Mesenchymal stem cell (in vitro differentiated cells and primary cell): Measurements from ENCODE around the gene DOC2B.

Experiments
- DNase-seq: peaks from one replicate; pipeline ENCODE4 v3.0.0-alpha.2; 2013
- H2AFZ ChIP-seq: one replicate; pipeline ENCODE4 v1.6.1; 2013; ENCODE audit warnings: low read depth, mild to moderate bottlenecking, control low read depth, inconsistent platforms, low read length, moderate library complexity
- H2AK5ac ChIP-seq: 2 replicates; pipeline ENCODE4 v1.6.1; 2013; ENCODE audit warnings: low read length, moderate library complexity, mild to moderate bottlenecking, inconsistent platforms; ENCODE audit not compliant: severe bottlenecking
- H2BK120ac ChIP-seq: one replicate; pipeline ENCODE4 v1.6.1; 2013; ENCODE audit warnings: low read depth, mild to moderate bottlenecking, inconsistent platforms, low read length, moderate library complexity
- H2BK12ac ChIP-seq, 2 experiments: one replicate each; pipeline ENCODE4 v1.6.1; 2013; ENCODE audit warnings: inconsistent platforms in 2 of 2, low read length in 2 of 2, mild to moderate bottlenecking in 2 of 2, moderate library complexity in 2 of 2, control low read depth in 1 of 2
- H2BK15ac ChIP-seq: one replicate; pipeline ENCODE4 v1.6.1; 2013; ENCODE audit warnings: mild to moderate bottlenecking, low read depth, inconsistent platforms; ENCODE audit not compliant: poor library complexity, severe bottlenecking
- H2BK5ac ChIP-seq: 2 replicates; pipeline ENCODE4 v1.6.1; 2013; ENCODE audit warnings: low read depth, mild to moderate bottlenecking, low read length, control low read depth, inconsistent platforms; ENCODE audit not compliant: poor library complexity, severe bottlenecking
- H3K14ac ChIP-seq, 2 experiments: one replicate each; pipeline ENCODE4 v1.6.1; 2013; ENCODE audit warnings: inconsistent platforms in 2 of 2, low read length in 2 of 2, control low read depth in 1 of 2, mild to moderate bottlenecking in 1 of 2, moderate library complexity in 1 of 2
- H3K18ac ChIP-seq, 2 experiments: one replicate each; pipeline ENCODE4 v1.6.1; 2013; ENCODE audit warnings: inconsistent platforms in 2 of 2, low read length in 2 of 2, control low read depth in 1 of 2, low read depth in 1 of 2, mild to moderate bottlenecking in 1 of 2
- H3K23ac ChIP-seq, 2 experiments: one replicate each; pipeline ENCODE4 v1.6.1; 2013; ENCODE audit warnings: inconsistent platforms in 2 of 2, low read length in 2 of 2, mild to moderate bottlenecking in 2 of 2, moderate library complexity in 2 of 2, control low read depth in 1 of 2
- H3K27ac ChIP-seq: 2 replicates; pipeline ENCODE4 v1.5.1; 2013; ENCODE audit warnings: mild to moderate bottlenecking, moderate library complexity, low read length, control low read depth, inconsistent platforms; ENCODE audit not compliant: poor library complexity, severe bottlenecking
- H3K27me3 ChIP-seq, 2 experiments: 2 replicates each; pipeline versions ENCODE4 v1.6.1 to v1.7.0; 2013; ENCODE audit warnings: low read length in 2 of 2, mild to moderate bottlenecking in 2 of 2, moderate library complexity in 2 of 2, control low read depth in 1 of 2, inconsistent platforms in 1 of 2; ENCODE audit not compliant: control insufficient read depth in 1 of 2, insufficient read depth in 1 of 2
- H3K36me3 ChIP-seq, 2 experiments: 2 replicates each; pipeline versions ENCODE4 v1.6.1 to v1.7.0; 2013; ENCODE audit warnings: low read length in 2 of 2, control low read depth in 1 of 2, inconsistent platforms in 1 of 2, low read depth in 1 of 2, mild to moderate bottlenecking in 1 of 2; ENCODE audit not compliant: insufficient read depth in 2 of 2, control insufficient read depth in 1 of 2
- H3K4ac ChIP-seq, 2 experiments: one replicate each; pipeline ENCODE4 v1.6.1; 2013; ENCODE audit warnings: inconsistent platforms in 2 of 2, low read length in 2 of 2, mild to moderate bottlenecking in 2 of 2, moderate library complexity in 2 of 2, control low read depth in 1 of 2, low read depth in 1 of 2
- H3K4me1 ChIP-seq: 2 replicates; pipeline ENCODE4 v1.6.1; 2013; ENCODE audit warnings: low read depth, low read length, control low read depth; ENCODE audit not compliant: control insufficient read depth, insufficient read depth
- H3K4me2 ChIP-seq: 2 replicates; pipeline ENCODE4 v1.6.1; 2013; ENCODE audit warnings: low read length, mild to moderate bottlenecking, inconsistent platforms; ENCODE audit not compliant: poor library complexity, severe bottlenecking
- H3K4me3 ChIP-seq, 2 experiments: 2 replicates each; pipeline versions ENCODE4 v1.5.1 to v1.7.0; 2013; ENCODE audit warnings: low read length in 2 of 2, mild to moderate bottlenecking in 2 of 2, control low read depth in 1 of 2, low read depth in 1 of 2; ENCODE audit not compliant: insufficient read depth in 1 of 2
- H3K79me1 ChIP-seq: replicated peaks from 2 replicates; pipeline ENCODE4 v1.6.1; 2013; ENCODE audit warnings: mild to moderate bottlenecking, control low read depth, low read length, inconsistent platforms; ENCODE audit not compliant: poor library complexity, severe bottlenecking
- H3K9ac ChIP-seq: 2 replicates; pipeline ENCODE4 v1.7.0; 2013; ENCODE audit warnings: mild to moderate bottlenecking, low read length, moderate library complexity
- H3K9me3 ChIP-seq: 2 replicates; pipeline ENCODE4 v1.7.0; 2013; ENCODE audit warnings: mild to moderate bottlenecking, low read length; ENCODE audit not compliant: control insufficient read depth
- H4K8ac ChIP-seq: one replicate; pipeline ENCODE4 v1.6.1; 2013; ENCODE audit warnings: inconsistent platforms, mild to moderate bottlenecking, low read length, moderate library complexity
- H4K91ac ChIP-seq: one replicate; pipeline ENCODE4 v1.6.1; 2013; ENCODE audit warnings: mild to moderate bottlenecking, low read length, inconsistent platforms
- WGBS: methylation state at CpG from one replicate; pipeline ENCODE4 v1.1.7; 2013; ENCODE audit warnings: mixed read lengths; 5-methylcytosine and 5-hydroxymethylcytosine counted together

Gene DOC2B

GRCh38 chr17:187130-187529, 5.7 kb upstream of the DOC2B start:
- no peak overlapping the region for H2BK15ac ChIP-seq
- no peak overlapping the region for H3K23ac ChIP-seq
- H3K36me3 ChIP-seq: no peaks in the 10 kb centered on the region
- peaks cover 45 to 56% of the 10 kb centered on the region in 2 experiments for H3K27me3 ChIP-seq
- no peak overlapping the region for H4K91ac ChIP-seq
- no peak overlapping the region for H3K4me2 ChIP-seq
- H3K9me3 ChIP-seq: no peaks in the 10 kb centered on the region
- H2BK120ac ChIP-seq: no peak overlapping the region
- no peak overlapping the region for H3K9ac ChIP-seq
- no peak overlapping the region for H2AFZ ChIP-seq
- no peak overlapping the region for H3K4me3 ChIP-seq
- H2BK12ac ChIP-seq: no peak overlapping the region
- no peak overlapping the region for H2AK5ac ChIP-seq
- no peak overlapping the region for H3K4ac ChIP-seq
- peaks cover under 1% of the 10 kb centered on the region for H3K4me1 ChIP-seq
- WGBS: 29% methylated on average over 1 of the region's 2 CpGs
- H3K27ac ChIP-seq: no peak overlapping the region
- H3K14ac ChIP-seq: no peak overlapping the region
- DNase-seq: no peak
- H2BK5ac ChIP-seq: no peak overlapping the region
- no peak overlapping the region for H4K8ac ChIP-seq
- no peak overlapping the region for H3K18ac ChIP-seq
- H3K79me1 ChIP-seq: no peaks in the 10 kb centered on the region

GRCh38 chr17:185445-186138, 4.1 kb upstream of the DOC2B start:
- DNase-seq: no peak
- Histone ChIP-seq H3K4me2 (no peak overlapping the region), H3K9me3 (no peaks in the 10 kb centered on the region), H3K4me1 (peaks cover 12% of the 10 kb centered on the region), H4K8ac (no peak overlapping the region), H3K79me1 (no peaks in the 10 kb centered on the region), H3K18ac (no peak overlapping the region), H3K9ac (no peak overlapping the region), H2BK120ac (no peak overlapping the region), H3K23ac (no peak overlapping the region), H2AFZ (no peak overlapping the region), H3K36me3 (no peaks in the 10 kb centered on the region), H2BK15ac (no peak overlapping the region), H3K4me3 (no peak overlapping the region), H4K91ac (no peak overlapping the region), H3K14ac (no peak overlapping the region), H2BK5ac (no peak overlapping the region), H3K27me3 (peaks cover 50 to 62% of the 10 kb centered on the region in 2 experiments), H3K4ac (no peak overlapping the region), H2BK12ac (no peak overlapping the region), H3K27ac (no peak overlapping the region), H2AK5ac (no peak overlapping the region)
- 63% methylated on average over 11 of the region's 14 CpGs for WGBS

GRCh38 chr17:183021-183420, 1.6 kb upstream of the DOC2B start:
- WGBS: 80% methylated on average over 7 of the region's 8 CpGs
- H4K91ac ChIP-seq: no peak overlapping the region

GRCh38 chr17:182050-182751, 751 bp upstream of the DOC2B start:
- H2BK15ac ChIP-seq: no peak overlapping the region
- no peak overlapping the region for H4K91ac ChIP-seq
- no peaks in the 10 kb centered on the region for H3K79me1 ChIP-seq
- H2AK5ac ChIP-seq: no peak overlapping the region
- 66% methylated on average over 17 of the region's 18 CpGs for WGBS
- H2BK120ac ChIP-seq: no peak overlapping the region
- H3K4ac ChIP-seq: no peak overlapping the region
- H3K14ac ChIP-seq: no peak overlapping the region
- H3K4me3 ChIP-seq: peak overlapping the region in 1 of 2 experiments; percentile 41
- H3K23ac ChIP-seq: no peak overlapping the region
- no peak overlapping the region for H3K9ac ChIP-seq
- no peak overlapping the region for H3K18ac ChIP-seq
- no peak overlapping the region for H2BK5ac ChIP-seq
- H4K8ac ChIP-seq: no peak overlapping the region
- no peak overlapping the region for H2AFZ ChIP-seq
- H3K27ac ChIP-seq: no peak overlapping the region
- H3K36me3 ChIP-seq: peaks cover 0 to 6% of the 10 kb centered on the region in 2 experiments
- no peak overlapping the region for H2BK12ac ChIP-seq
- H3K27me3 ChIP-seq: peaks cover 78 to 82% of the 10 kb centered on the region in 2 experiments
- H3K4me1 ChIP-seq: peaks cover 17% of the 10 kb centered on the region
- DNase-seq: no peak
- no peaks in the 10 kb centered on the region for H3K9me3 ChIP-seq
- no peak overlapping the region for H3K4me2 ChIP-seq

More at GRCh38 chr17:183021-183420, 1.6 kb upstream of the DOC2B start:
- H3K23ac ChIP-seq: no peak overlapping the region
- peaks cover 71 to 76% of the 10 kb centered on the region in 2 experiments for H3K27me3 ChIP-seq
- H3K14ac ChIP-seq: no peak overlapping the region
- no peak overlapping the region for H3K27ac ChIP-seq
- no peaks in the 10 kb centered on the region for H3K79me1 ChIP-seq
- no peak overlapping the region for H2BK12ac ChIP-seq
- no peak overlapping the region for H3K18ac ChIP-seq
- no peak for DNase-seq
- H3K4ac ChIP-seq: no peak overlapping the region
- H2AK5ac ChIP-seq: no peak overlapping the region
- H3K9me3 ChIP-seq: no peaks in the 10 kb centered on the region
- H2BK5ac ChIP-seq: no peak overlapping the region
- H3K4me2 ChIP-seq: no peak overlapping the region
- H2BK120ac ChIP-seq: no peak overlapping the region
- no peak overlapping the region for H3K9ac ChIP-seq
- no peak overlapping the region for H2AFZ ChIP-seq
- H3K36me3 ChIP-seq: peaks cover 0 to 6% of the 10 kb centered on the region in 2 experiments
- H3K4me3 ChIP-seq: no peak overlapping the region
- no peak overlapping the region for H2BK15ac ChIP-seq
- H3K4me1 ChIP-seq: peaks cover 17% of the 10 kb centered on the region
- no peak overlapping the region for H4K8ac ChIP-seq
